HG02623 (cell line): ENCODE data around the gene LIG3.
"Not testable (repeated sequence)": the region's sequence is repeated elsewhere in the genome, so short reads cannot be mapped to it uniquely, and the experiment has no call there.

Experiments used
- ATAC-seq: cut with Tn5 transposase; IDR thresholded peaks from one replicate; pipeline ENCODE4 v1.9.1; 2021; ENCODE audit warnings: moderate library complexity; ENCODE audit not compliant: unreplicated experiment

LIG3 gene

GRCh38 chr17:34980353-34980680, at the start of gene LIG3:
Gene LIG3, plus strand, starts transcription at chr17:34980512. Its CDS starts 2,494 bp downstream, at chr17:34983006.
- peak; percentile 70 for ATAC-seq

- not testable (repeated sequence) for ATAC-seq
These were observed 29.5 kb upstream of the LIG3 start for GRCh38 chr17:34950780-34951179.

- ATAC-seq, result no peak
These were observed 21.9 kb upstream of the LIG3 start for GRCh38 chr17:34958438-34958837.

- peak; percentile 82 for ATAC-seq
These were observed 19.0 kb upstream of the LIG3 start, which contains the start of the genes CCT6B and ZNF830 for GRCh38 chr17:34961093-34961911. Gene CCT6B, minus strand, starts transcription at chr17:34961460. Its CDS starts 67 bp downstream, at chr17:34961393. Gene ZNF830, plus strand, starts transcription at chr17:34961540. Its CDS starts 27 bp downstream, at chr17:34961567.

GRCh38 chr17:34974179-34974578, 6.1 kb upstream of the LIG3 start:
- ATAC-seq, result no peak

- no peak for ATAC-seq
These were observed 5.2 kb upstream of the LIG3 start for GRCh38 chr17:34974794-34975785.

GRCh38 chr17:34979153-34979552, 1.2 kb upstream of the LIG3 start:
- no peak for ATAC-seq

GRCh38 chr17:34979650-34980352, 511 bp upstream of the LIG3 start:
- ATAC-seq, result no peak

GRCh38 chr17:34980681-34981537, 597 bp downstream of the LIG3 start:
- peak; percentile 79 for ATAC-seq

- ATAC-seq, result no peak
These were observed 1.4 kb downstream of the LIG3 start for GRCh38 chr17:34981538-34982241.

- no peak for ATAC-seq
These were observed 6.9 kb downstream of the LIG3 start for GRCh38 chr17:34987232-34987631.

GRCh38 chr17:34988644-34989043, 8.3 kb downstream of the LIG3 start:
- no peak for ATAC-seq

- ATAC-seq, result no peak
These were observed 9.2 kb downstream of the LIG3 start for GRCh38 chr17:34989473-34989872.

- no peak for ATAC-seq
These were observed 10.6 kb downstream of the LIG3 start for GRCh38 chr17:34990921-34991365.

- ATAC-seq, result no peak
These were observed 11.3 kb downstream of the LIG3 start for GRCh38 chr17:34991606-34992005.

GRCh38 chr17:34993031-34993430, 12.7 kb downstream of the LIG3 start:
- no peak for ATAC-seq

- ATAC-seq, result no peak
These were observed 16.3 kb downstream of the LIG3 start for GRCh38 chr17:34996422-34997285.

- ATAC-seq, result no peak
These were observed 17.1 kb downstream of the LIG3 start for GRCh38 chr17:34997355-34997862.
